GM21423 (cell line): ENCODE results near the gene PRKCE.

Source experiments
- ATAC-seq: cut with Tn5 transposase; IDR thresholded peaks from one replicate; pipeline ENCODE4 v1.9.1; 2021; ENCODE audit warnings: mild to moderate bottlenecking, moderate library complexity; ENCODE audit not compliant: unreplicated experiment

PRKCE gene

GRCh38 chr2:46147626-46148368, 496.3 kb downstream of the PRKCE start:
- no peak for ATAC-seq

GRCh38 chr2:46148369-46148736, 496.9 kb downstream of the PRKCE start:
- ATAC-seq = no peak

- ATAC-seq = no peak
Measured at GRCh38 chr2:46150445-46150955, 499.0 kb downstream of the PRKCE start.

GRCh38 chr2:46151577-46151976, 500.1 kb downstream of the PRKCE start:
- no peak for ATAC-seq

- no peak for ATAC-seq
Measured at GRCh38 chr2:46153996-46154753, 502.7 kb downstream of the PRKCE start.

GRCh38 chr2:46157072-46157965, 505.8 kb downstream of the PRKCE start:
- ATAC-seq = no peak

- no peak for ATAC-seq
Measured at GRCh38 chr2:46157966-46158310, 506.5 kb downstream of the PRKCE start.

GRCh38 chr2:46158661-46159060, 507.2 kb downstream of the PRKCE start:
- no peak for ATAC-seq

GRCh38 chr2:46160326-46160725, 508.9 kb downstream of the PRKCE start:
- ATAC-seq = no peak

GRCh38 chr2:46161315-46161714, 509.8 kb downstream of the PRKCE start:
- ATAC-seq = no peak

- no peak for ATAC-seq
Measured at GRCh38 chr2:46161911-46162310, 510.4 kb downstream of the PRKCE start.

GRCh38 chr2:46162329-46163097, 511.0 kb downstream of the PRKCE start:
- no peak for ATAC-seq

- no peak for ATAC-seq
Measured at GRCh38 chr2:46163098-46163430, 511.6 kb downstream of the PRKCE start.

- ATAC-seq = no peak
Measured at GRCh38 chr2:46163804-46164528, 512.5 kb downstream of the PRKCE start.

- no peak for ATAC-seq
Measured at GRCh38 chr2:46164529-46165301, 513.2 kb downstream of the PRKCE start.

GRCh38 chr2:46165916-46166315, 514.4 kb downstream of the PRKCE start:
- ATAC-seq = no peak

- no peak for ATAC-seq
Measured at GRCh38 chr2:46167406-46167805, 515.9 kb downstream of the PRKCE start.

- ATAC-seq = no peak
Measured at GRCh38 chr2:46167924-46168323, 516.4 kb downstream of the PRKCE start.

GRCh38 chr2:46169467-46169866, 518.0 kb downstream of the PRKCE start:
- no peak for ATAC-seq
